Sigmoid colon (tissue), 4 donors: ENCODE measurements around the gene MS4A4E.

ENCODE experiments used
- CTCF ChIP-seq, 4 experiments: fragments of 450-650 bp in 3 of 4; fragments of 200-600 bp in 1 of 4; IDR thresholded peaks; one replicate each; pipeline ENCODE4 v1.5.1; 2016 to 2019; ENCODE audit warnings: antibody characterized with exemption in 4 of 4, mild to moderate bottlenecking in 3 of 4, moderate library complexity in 2 of 4
- EP300 ChIP-seq, 4 donors: sonication (generic); formaldehyde crosslinking; IDR thresholded peaks; one replicate each; pipeline ENCODE4 v1.6.1; 2017; ENCODE audit warnings: antibody characterized with exemption in 4 of 4
- POLR2A ChIP-seq, 2 donors: fragments of 450-650 bp; IDR thresholded peaks; one replicate each; pipeline ENCODE4 v1.6.1; 2016; ENCODE audit warnings: antibody characterized with exemption in 2 of 2, mild to moderate bottlenecking in 2 of 2, moderate library complexity in 2 of 2
- POLR2AphosphoS5 ChIP-seq, 4 donors: sonication (generic); formaldehyde crosslinking; IDR thresholded peaks; one replicate each; pipeline ENCODE4 v1.6.1; 2017; ENCODE audit warnings: antibody characterized with exemption in 4 of 4

- TF ChIP-seq CTCF (IDR thresholded peaks at IDR 0.05) (no peak), EP300 (IDR thresholded peaks at IDR 0.05) (no peak), POLR2AphosphoS5 (IDR thresholded peaks at IDR 0.05) (no peak), POLR2A (IDR thresholded peaks at IDR 0.05) (no peak)
Measured at GRCh38 chr11:60208146-60208895, 34.6 kb downstream of the MS4A4E start.
